K562 (cell line): Measurements from ENCODE around the gene DLX2. TPM values are rescaled to one million over a fixed set of nuclear protein-coding genes. Genes with fewer than 3 reads are reported as not detected.

ENCODE experiments used
- BRF1 ChIP-seq: IDR thresholded peaks from 3 replicates; pipeline ENCODE4 v1.6.1; 2011; ENCODE audit warnings: borderline replicate concordance, mild to moderate bottlenecking; ENCODE audit not compliant: insufficient read length; ENCODE audit errors: extremely low read depth
- ESRRB ChIP-seq: fragments of 250-450 bp; sonication (Bioruptor Pico); IDR thresholded peaks from 2 replicates; pipeline ENCODE4 v1.5.0; 2020; ENCODE audit warnings: mild to moderate bottlenecking, moderate library complexity, borderline replicate concordance
- HDGF ChIP-seq: fragments of 450-650 bp; IDR thresholded peaks from 2 replicates; pipeline ENCODE4 v1.6.1; 2016
- KAT2B ChIP-seq: IDR thresholded peaks from one replicate; pipeline ENCODE4 v1.6.1; 2012; ENCODE audit warnings: low read depth, mild to moderate bottlenecking, control low read depth, inconsistent platforms, low read length, moderate library complexity
- KHSRP ChIP-seq: fragments of 450-650 bp; IDR thresholded peaks from 2 replicates; pipeline ENCODE4 v1.6.1; 2017
- MAFG ChIP-seq: fragments of 450-650 bp; conservative IDR thresholded peaks from 2 replicates; pipeline ENCODE4 v1.6.1; 2016; ENCODE audit warnings: missing genetic modification characterization, missing compliant biosample characterization
- MTF1 ChIP-seq: fragments of 250-450 bp; sonication (Bioruptor Pico); IDR thresholded peaks from 2 replicates; pipeline ENCODE4 v1.9.0; 2021; ENCODE audit warnings: moderate library complexity, mild to moderate bottlenecking, inconsistent platforms, borderline replicate concordance
- NFIC ChIP-seq: fragments of 450-650 bp; IDR thresholded peaks from 2 replicates; pipeline ENCODE4 v1.6.1; 2017; ENCODE audit warnings: mild to moderate bottlenecking, inconsistent platforms
- NR4A1 ChIP-seq, 2 experiments: fragments of 250-450 bp in 1 of 2; fragments of 450-650 bp in 1 of 2; sonication (Bioruptor Pico) in 1 of 2; IDR thresholded peaks; 2 replicates each; pipeline versions ENCODE4 v1.4.0 to v1.6.1; 2016 to 2020; ENCODE audit warnings: mild to moderate bottlenecking in 2 of 2, missing compliant biosample characterization in 1 of 2, missing genetic modification characterization in 1 of 2, moderate library complexity in 1 of 2
- PHF21A ChIP-seq: fragments of 450-650 bp; IDR thresholded peaks from 2 replicates; pipeline ENCODE4 v1.6.1; 2017; ENCODE audit warnings: low read depth, borderline replicate concordance
- PHTF2 ChIP-seq: fragments of 250-450 bp; sonication (Bioruptor Pico); IDR thresholded peaks from 2 replicates; pipeline ENCODE4 v1.5.0; 2021; ENCODE audit warnings: mild to moderate bottlenecking
- POLR2H ChIP-seq: IDR thresholded peaks from 2 replicates; pipeline ENCODE4 v1.6.1; 2016; ENCODE audit warnings: missing genetic modification characterization, low read depth, mild to moderate bottlenecking, control low read depth, missing compliant biosample characterization, moderate library complexity
- TFAM ChIP-seq: fragments of 250-450 bp; sonication (Bioruptor Pico); conservative IDR thresholded peaks from 2 replicates; pipeline ENCODE4 v1.5.0; 2021; ENCODE audit warnings: mild to moderate bottlenecking, moderate library complexity
- TFAP4 ChIP-seq: sonication (generic); formaldehyde crosslinking; IDR thresholded peaks from 2 replicates; pipeline ENCODE4 v1.8.0; 2022; ENCODE audit warnings: missing genetic modification reagents, mild to moderate bottlenecking, moderate library complexity, borderline replicate concordance
- TSHZ1 ChIP-seq: fragments of 250-450 bp; sonication (Bioruptor Pico); IDR thresholded peaks from 2 replicates; pipeline ENCODE4 v1.4.0; 2020; ENCODE audit warnings: mild to moderate bottlenecking, moderate library complexity
- ZEB2 ChIP-seq: fragments of 450-650 bp; IDR thresholded peaks from 2 replicates; pipeline ENCODE4 v1.6.1; 2016
- ZNF263 ChIP-seq: sonication (generic); formaldehyde crosslinking; IDR thresholded peaks from 2 replicates; pipeline ENCODE4 v1.8.0; 2022; ENCODE audit warnings: mild to moderate bottlenecking, missing genetic modification reagents, borderline replicate concordance
- ZNF449 ChIP-seq: fragments of 250-450 bp; sonication (Bioruptor Pico); IDR thresholded peaks from 2 replicates; pipeline ENCODE4 v1.8.0; 2022; ENCODE audit warnings: moderate library complexity, mild to moderate bottlenecking, inconsistent platforms
- ZNF57 ChIP-seq: fragments of 450-650 bp; formaldehyde crosslinking; IDR thresholded peaks from 2 replicates; pipeline ENCODE4 v1.4.0; 2020; ENCODE audit warnings: mild to moderate bottlenecking, moderate library complexity
- ZNF589 ChIP-seq: fragments of 200-800 bp; sonication (Bioruptor generic); IDR thresholded peaks from 2 replicates; pipeline ENCODE4 v1.6.1; 2016; ENCODE audit warnings: low read depth, missing genetic modification characterization, missing compliant biosample characterization
- ZNF830 ChIP-seq: fragments of 250-450 bp; sonication (Bioruptor Pico); IDR thresholded peaks from 2 replicates; pipeline ENCODE4 v1.5.0; 2021; ENCODE audit warnings: mild to moderate bottlenecking
- ZSCAN29 ChIP-seq: fragments of 450-650 bp; IDR thresholded peaks from 2 replicates; pipeline ENCODE4 v1.6.1; 2017
- polyA plus RNA-seq, 8 experiments: library from polyadenylated mRNA; depleted of rRNA in 4 of 8; stranded (reverse) in 5 of 8; unstranded in 3 of 8; fragments of >200 nt; fragmentation: Nextera tagmentation in 2 of 8; fragmentation: Illumina TruSeq in 1 of 8; extraction: Ambion mirVana in 2 of 8; extraction: Trizol in 1 of 8; gene quantifications; 2 replicates each; pipeline versions ENCODE4 v1.2.1 to v1.2.3, GENCODE V29; 2011 to 2014; ENCODE audit warnings: inconsistent platforms in 1 of 8, missing spikeins in 1 of 8
- total RNA-seq, 7 experiments: library from RNA; depleted of rRNA in 6 of 7; stranded (reverse); fragments of >200 nt in 6 of 7; fragmentation: Illumina TruSeq in 2 of 7; extraction: Trizol in 2 of 7; gene quantifications; 2 replicates each; pipeline versions ENCODE4 v1.2.1 to v1.2.3, GENCODE V29; 2011 to 2021; ENCODE audit warnings: low replicate concordance in 1 of 7
- TF ChIP-seq, protein P1 (sequence below), 2 experiments: fragments of 450-650 bp; conservative IDR thresholded peaks; 2 replicates each; pipeline ENCODE4 v1.6.1; 2017; ENCODE audit warnings: mild to moderate bottlenecking in 2 of 2, moderate library complexity in 2 of 2

DLX2 gene
- total and polyA plus RNA-seq, 9 of the 15 experiments (the other 6 are each of a cell fraction or from before 2014, with no cell fraction given) = 0.14 to 4.3 (median 0.86) TPM

- TF ChIP-seq TSHZ1 (no peak), MAFG (no peak), TFAM (no peak), KAT2B (no peak), NR4A1 (CRISPR knock-in tag; IDR thresholded peaks at IDR 0.05) (no peak), NR4A1 (tag; IDR thresholded peaks at IDR 0.05) (no peak), ZSCAN29 (no peak), ZEB2 (no peak), HDGF (no peak), ZNF589 (CRISPR knock-in tag) (peak; percentile 59; the same call in 1 of the 2 replicates), ZNF449 (no peak), ZNF830 (CRISPR knock-in tag) (no peak), BRF1 (no peak), ESRRB (no peak), MTF1 (CRISPR knock-in tag) (no peak), TFAP4 (CRISPR knock-in tag) (no peak), ZNF57 (no peak), PHTF2 (CRISPR knock-in tag) (no peak), KHSRP (no peak), NFIC (peak; percentile 22; the same call in 1 of the 2 replicates), ZNF263 (CRISPR knock-in tag) (no peak), PHF21A (no peak), POLR2H (tag) (no peak)
- TF ChIP-seq, protein P1, sequence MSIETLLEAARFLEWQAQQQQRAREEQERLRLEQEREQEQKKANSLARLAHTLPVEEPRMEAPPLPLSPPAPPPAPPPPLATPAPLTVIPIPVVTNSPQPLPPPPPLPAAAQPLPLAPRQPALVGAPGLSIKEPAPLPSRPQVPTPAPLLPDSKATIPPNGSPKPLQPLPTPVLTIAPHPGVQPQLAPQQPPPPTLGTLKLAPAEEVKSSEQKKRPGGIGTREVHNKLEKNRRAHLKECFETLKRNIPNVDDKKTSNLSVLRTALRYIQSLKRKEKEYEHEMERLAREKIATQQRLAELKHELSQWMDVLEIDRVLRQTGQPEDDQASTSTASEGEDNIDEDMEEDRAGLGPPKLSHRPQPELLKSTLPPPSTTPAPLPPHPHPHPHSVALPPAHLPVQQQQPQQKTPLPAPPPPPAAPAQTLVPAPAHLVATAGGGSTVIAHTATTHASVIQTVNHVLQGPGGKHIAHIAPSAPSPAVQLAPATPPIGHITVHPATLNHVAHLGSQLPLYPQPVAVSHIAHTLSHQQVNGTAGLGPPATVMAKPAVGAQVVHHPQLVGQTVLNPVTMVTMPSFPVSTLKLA (conservative IDR thresholded peaks at IDR 0.05) = 0 out of 4 replicates have a peak, but pooled peaks of 1 of the 2 experiments have one; percentile 13
Observed at GRCh38 chr2:172066394-172066886, 36.3 kb downstream of the DLX2 start (continued).
